HG02943 (cell line): Measurements from ENCODE around the gene BABAM2.
"Not testable (repeated sequence)": the region's sequence is repeated elsewhere in the genome, so short reads cannot be mapped to it uniquely, and the experiment has no call there.

Experiments used
- ATAC-seq: cut with Tn5 transposase; IDR thresholded peaks from one replicate; pipeline ENCODE4 v1.9.1; 2021; ENCODE audit warnings: mild to moderate bottlenecking, low read depth, moderate library complexity; ENCODE audit not compliant: unreplicated experiment

BABAM2 gene

DNA sequence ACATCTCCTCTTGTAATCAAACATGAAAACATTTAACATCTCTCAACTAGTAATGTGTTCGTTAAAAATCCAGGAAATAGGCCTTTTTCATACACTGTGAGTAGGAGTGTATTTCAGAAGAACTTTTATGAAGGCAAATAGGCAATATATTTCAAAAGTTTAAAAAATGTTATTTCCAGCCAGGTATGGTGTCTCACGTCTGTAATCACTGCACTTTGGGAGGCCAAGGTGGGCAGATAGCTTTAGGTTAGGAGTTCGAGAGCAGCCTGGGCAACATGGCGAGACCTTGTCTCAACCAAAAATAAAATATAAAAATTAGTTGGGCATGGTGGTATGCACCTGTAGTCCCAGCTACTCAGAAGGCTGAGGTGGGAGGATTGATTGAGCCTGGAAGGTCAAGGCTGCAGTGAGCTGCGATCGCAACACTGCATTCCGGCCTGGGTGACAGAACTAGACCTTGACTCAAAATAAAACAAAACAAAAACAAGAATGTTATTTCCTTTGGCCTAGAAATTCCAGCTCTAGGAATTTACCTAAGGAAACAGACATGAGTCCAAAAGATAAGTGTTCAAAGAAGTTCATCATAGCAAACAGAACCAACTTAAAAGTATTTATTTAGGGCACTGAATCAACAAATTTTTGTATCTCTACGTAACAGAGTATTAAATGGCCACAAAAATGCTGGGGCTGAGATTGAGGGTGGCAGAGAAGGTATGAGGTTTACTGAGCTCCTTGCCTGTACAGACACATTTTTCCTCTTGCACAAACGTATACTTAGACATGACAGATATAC lies 15.2 kb upstream of the BABAM2 start:
- ATAC-seq, result no peak

DNA sequence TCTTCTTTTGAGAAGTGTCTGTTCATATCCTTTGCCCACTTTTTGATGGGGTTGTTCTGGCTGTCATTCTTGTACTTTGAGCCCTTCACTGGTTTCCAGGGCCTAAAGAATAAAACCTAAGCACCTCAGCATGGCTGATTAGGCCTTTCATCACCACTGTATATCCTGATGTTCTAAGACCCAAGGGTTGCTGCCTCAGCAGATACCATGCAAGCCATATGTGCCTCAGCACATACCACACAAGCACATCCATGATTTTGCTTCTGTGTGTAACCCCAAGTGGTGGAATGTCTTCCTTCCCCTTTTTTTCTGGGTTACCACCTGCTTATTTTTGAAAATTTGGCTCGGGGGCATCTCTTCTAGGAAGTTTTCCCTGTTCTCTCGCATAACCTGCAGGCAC lies 11.7 kb upstream of the BABAM2 start:
- no peak for ATAC-seq

DNA sequence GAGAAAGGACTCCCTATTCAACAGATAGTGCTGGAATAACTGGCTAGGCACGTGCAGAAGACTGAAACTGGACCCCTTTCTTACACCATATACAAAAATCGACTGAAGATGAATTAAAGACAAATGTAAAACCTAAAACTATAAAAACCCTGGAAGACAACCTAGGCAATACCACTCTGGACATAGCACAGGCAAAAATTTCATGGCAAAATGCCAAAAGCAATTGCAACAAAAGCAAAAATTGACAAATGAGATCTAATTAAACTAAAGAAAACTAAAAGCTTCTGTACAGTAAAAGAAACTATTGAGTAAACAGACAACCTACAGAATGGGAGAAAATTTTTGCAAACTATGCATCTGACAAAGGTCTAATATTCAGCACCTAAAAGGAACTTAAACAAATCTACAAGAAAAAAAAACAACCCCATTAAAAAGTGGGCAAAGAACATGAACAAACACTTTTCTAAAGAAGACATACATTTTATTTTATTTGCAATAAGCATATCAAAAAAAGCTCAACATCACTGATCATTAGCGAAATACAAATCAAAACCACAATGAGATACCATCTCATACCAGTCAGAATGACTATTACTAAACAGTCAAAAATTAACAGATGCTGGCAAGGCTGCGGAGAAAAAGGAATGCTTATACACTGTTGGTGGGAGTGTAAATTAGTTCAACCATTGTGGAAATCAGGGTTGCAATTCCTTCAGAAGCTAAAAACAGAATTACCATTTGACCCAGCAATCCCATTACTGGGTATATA lies 8.5 kb upstream of the BABAM2 start:
- ATAC-seq, result not testable (repeated sequence)

DNA sequence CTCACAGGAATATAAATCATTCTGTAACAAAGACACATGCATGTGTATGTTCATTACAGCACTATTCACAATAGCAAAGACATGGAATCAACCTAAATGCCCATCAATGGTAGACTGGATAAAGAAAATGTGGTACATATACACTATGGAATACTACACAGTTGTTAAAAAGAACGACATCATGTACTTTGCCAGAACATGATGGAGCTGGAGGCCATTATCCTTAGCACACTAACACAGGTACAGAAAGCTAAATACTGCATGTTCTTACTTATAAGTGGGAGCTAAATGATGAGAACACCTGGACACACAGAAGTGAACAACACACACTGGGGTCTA lies 8.0 kb upstream of the BABAM2 start:
- ATAC-seq, result not testable (repeated sequence)

- ATAC-seq, result no peak
These were observed 5.9 kb upstream of the BABAM2 start for GRCh38 chr2:27884601-27885000.

GRCh38 chr2:27885234-27885633 lies 5.3 kb upstream of the BABAM2 start:
- no peak for ATAC-seq

DNA sequence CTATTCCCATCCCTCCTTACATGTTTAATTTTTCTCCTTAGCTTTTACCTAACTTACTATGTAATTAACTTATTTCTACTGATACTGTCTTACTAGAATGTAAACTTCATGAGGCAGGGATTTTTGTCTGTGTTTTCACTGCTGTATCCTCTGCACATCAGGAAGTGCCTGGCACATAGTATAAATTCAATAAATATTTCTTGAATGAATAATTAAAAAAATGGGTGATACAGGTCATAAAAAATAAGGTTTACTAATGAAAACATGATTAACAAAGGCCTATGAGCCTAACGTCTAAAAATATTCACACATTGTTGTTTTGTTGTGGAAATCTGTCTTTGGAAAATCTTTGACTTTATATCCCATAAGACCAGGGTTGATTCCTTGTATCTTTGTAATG lies 4.9 kb upstream of the BABAM2 start:
- no peak for ATAC-seq

DNA sequence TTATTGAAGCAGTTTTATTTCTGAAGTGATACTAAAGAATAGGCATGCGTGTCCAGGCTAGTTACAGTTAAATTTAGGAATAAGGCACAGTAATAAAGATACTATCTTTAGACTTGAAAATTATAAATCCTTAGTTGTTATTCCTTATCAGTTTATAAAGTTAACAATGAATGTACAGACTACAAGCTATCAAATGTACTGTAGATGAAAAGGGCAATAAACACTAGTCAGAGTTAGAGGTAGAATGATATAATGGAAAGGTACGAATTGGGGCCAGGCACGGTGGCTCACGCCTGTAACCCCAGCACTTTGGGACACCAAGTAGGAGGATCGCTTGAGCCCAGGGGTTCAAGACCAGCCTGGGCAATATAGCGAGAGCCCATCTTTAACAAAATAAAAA lies 4.2 kb upstream of the BABAM2 start:
- ATAC-seq, result no peak

- no peak for ATAC-seq
These were observed 3.4 kb upstream of the BABAM2 start for GRCh38 chr2:27887111-27887510.

DNA sequence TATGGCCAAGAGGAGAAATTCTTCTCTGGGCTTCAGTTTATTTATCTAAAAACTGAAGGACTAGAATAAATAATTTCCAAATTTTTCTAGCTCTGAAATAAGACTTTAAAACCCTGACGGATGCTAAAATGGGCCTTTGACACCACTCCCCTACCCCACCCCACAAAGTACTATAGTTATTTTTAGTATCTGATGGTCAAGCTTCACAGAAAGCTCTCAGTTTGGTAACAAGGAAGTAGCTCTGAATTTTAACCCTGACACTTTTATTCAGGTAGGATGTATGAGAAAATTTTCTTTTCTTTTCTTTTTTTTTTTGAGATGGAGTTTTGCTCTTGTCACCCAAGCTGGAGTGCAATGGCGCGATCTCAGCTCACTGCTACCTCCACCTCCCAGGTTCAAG lies 2.7 kb upstream of the BABAM2 start:
- ATAC-seq, result no peak

- no peak for ATAC-seq
These were observed 1.7 kb upstream of the BABAM2 start for GRCh38 chr2:27888790-27889189.

- ATAC-seq, result no peak
These were observed 769 bp upstream of the BABAM2 start for GRCh38 chr2:27889774-27890145.

DNA sequence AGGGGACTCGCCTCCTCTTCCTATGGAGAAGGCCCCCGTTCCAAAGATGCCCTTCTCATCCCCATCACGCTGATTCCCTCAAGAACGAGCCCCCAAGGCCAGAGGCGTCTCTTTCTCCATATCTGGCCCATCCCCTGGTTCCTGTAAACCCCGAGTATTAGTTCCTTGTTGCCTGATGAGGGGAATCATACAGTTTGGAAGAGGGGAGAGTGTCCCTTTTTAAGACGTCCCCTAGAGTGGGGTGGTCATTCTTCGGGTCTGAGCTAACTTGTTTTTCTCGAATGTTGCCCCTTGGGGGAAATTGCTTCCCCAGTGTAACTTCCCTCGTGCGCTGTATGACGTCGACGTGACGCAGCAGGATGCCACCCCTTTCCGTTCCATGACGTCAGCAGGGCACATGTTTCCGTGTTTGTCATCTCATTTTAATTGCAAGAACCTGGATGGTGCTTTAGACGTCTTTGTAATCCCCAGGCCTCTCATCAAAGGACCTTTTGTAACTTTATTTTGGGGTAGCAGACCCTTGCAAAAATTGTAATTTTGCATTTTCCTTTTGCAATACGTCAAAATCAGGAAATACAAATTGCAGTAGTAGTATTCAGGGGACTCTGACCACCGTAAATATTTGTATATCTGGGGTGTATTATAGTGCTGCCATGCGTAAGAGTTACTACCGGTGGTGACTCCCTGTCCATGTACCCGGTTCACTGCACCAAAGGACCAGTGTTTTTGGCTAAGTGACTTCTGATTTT lies 569 bp downstream of the BABAM2 start:
- peak; percentile 23 for ATAC-seq

DNA sequence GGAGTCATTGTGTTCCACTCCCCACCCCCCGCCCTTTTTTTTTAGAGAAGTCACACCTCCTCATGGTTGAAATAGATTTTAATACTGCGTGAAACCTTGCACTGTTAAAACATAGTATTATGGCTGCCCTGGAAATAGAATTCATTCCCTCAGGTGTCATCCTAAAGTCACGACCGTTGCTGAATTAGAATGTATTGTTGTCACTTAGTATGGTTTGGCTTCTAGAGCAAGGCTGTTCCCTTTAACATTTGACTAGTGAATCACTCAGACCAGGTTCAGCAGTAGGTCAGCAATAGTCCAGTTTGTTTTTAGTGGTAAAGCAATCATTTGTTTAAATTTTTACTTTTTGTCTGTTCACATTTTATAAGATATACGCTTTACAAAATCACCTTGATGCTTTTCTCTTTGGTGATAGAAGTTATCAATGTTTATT lies 1.2 kb downstream of the BABAM2 start:
- ATAC-seq, result no peak

- ATAC-seq, result no peak
These were observed 2.5 kb downstream of the BABAM2 start for GRCh38 chr2:27893006-27893405.

DNA sequence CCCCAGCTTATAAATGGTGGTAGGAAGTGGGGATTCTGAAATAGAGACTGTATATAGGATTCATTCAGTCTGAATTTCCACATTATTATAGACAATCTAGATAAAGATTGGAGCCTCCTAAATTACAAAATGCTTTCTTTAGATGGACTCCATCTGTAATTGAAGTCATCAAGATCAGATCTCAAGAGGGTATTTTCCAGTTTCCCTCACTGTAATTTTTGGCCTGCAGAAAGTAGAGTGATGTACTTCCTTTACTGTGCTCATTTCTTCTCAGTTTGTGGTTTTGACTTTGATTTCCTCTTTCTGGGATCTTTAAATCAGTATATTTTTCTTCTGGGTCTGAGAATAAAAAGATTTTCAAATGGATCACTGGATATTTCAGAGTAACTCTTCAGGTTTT lies 7.2 kb downstream of the BABAM2 start:
- no peak for ATAC-seq

- no peak for ATAC-seq
These were observed 10.7 kb downstream of the BABAM2 start for GRCh38 chr2:27901234-27901633.

DNA sequence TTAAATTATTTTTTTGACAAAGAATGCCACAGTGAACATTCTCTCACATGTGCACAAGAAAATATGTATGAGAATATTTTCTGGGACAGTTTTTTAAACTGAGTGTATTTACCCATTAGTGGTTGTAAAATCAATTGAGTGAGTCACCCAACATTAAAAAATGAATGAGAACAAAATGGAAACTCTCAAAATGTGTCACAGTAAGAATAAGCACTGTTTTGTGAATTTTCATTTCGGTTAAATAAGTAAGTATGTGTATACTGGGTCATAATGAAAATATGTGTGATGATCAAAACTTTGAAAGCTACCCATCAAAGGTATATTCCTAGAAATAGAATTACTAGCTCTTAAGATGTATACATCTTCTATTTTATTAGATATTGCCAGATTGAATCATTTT lies 11.6 kb downstream of the BABAM2 start:
- no peak for ATAC-seq

- no peak for ATAC-seq
These were observed 12.5 kb downstream of the BABAM2 start for GRCh38 chr2:27903018-27903417.

GRCh38 chr2:27903649-27904404 lies 13.3 kb downstream of the BABAM2 start:
- no peak for ATAC-seq

- no peak for ATAC-seq
These were observed 13.8 kb downstream of the BABAM2 start for GRCh38 chr2:27904405-27904665.
